WERI-Rb-1 (cell line): ENCODE measurements around the gene TSPEAR.

Experiments
- DNase-seq: peaks from one replicate; pipeline ENCODE4 v3.0.0-alpha.2; 2020
- H3K27ac ChIP-seq: fragments of 250-450 bp; sonication (Bioruptor Pico); 2 replicates; pipeline ENCODE4 v1.5.1; 2020; ENCODE audit warnings: mild to moderate bottlenecking, moderate library complexity
- H3K27me3 ChIP-seq: fragments of 250-450 bp; sonication (Bioruptor Pico); 2 replicates; pipeline ENCODE4 v1.5.1; 2021; ENCODE audit warnings: mild to moderate bottlenecking, low read depth, moderate library complexity; ENCODE audit not compliant: insufficient read depth, severe bottlenecking
- H3K36me3 ChIP-seq: fragments of 250-450 bp; sonication (Bioruptor Pico); 2 replicates; pipeline ENCODE4 v1.5.1; 2020; ENCODE audit warnings: mild to moderate bottlenecking, moderate library complexity
- H3K4me3 ChIP-seq: 2 replicates; pipeline ENCODE4 v1.5.1; 2011; ENCODE audit warnings: low read depth, mild to moderate bottlenecking, control low read depth, low read length
- H3K9me3 ChIP-seq: fragments of 250-450 bp; sonication (Bioruptor Pico); 2 replicates; pipeline ENCODE4 v1.5.1; 2021; ENCODE audit warnings: mild to moderate bottlenecking, moderate library complexity; ENCODE audit not compliant: severe bottlenecking
- TF ChIP-seq, protein P1 (sequence below): IDR thresholded peaks from 2 replicates; pipeline ENCODE4 v1.5.1; 2011; ENCODE audit warnings: low read depth, mild to moderate bottlenecking, control low read depth, inconsistent platforms, low read length

The TSPEAR gene

DNA sequence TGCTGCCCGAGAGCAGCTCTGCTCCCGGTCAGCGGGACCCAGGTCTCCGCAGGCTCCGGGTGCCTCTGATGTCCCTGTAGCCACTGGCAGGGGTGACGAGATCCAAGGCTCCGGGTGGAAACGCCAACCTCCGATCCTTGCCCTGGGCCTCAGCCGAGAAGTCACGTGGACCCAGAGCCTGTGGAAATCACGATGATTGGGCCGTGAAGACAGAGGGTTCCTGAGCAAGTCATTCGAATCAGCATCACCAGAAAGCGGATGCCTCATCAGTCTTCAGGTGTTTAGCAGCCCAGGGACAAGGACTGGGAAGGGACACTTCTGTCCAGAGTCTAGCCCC is 243.5 kb downstream of the TSPEAR start:
- Histone ChIP-seq H3K9me3 (no peaks in the 10 kb centered on the region), H3K27me3 (no peaks in the 10 kb centered on the region), H3K27ac (no peak overlapping the region), H3K36me3 (no peaks in the 10 kb centered on the region), H3K4me3 (no peak overlapping the region)
- TF ChIP-seq, protein P1, sequence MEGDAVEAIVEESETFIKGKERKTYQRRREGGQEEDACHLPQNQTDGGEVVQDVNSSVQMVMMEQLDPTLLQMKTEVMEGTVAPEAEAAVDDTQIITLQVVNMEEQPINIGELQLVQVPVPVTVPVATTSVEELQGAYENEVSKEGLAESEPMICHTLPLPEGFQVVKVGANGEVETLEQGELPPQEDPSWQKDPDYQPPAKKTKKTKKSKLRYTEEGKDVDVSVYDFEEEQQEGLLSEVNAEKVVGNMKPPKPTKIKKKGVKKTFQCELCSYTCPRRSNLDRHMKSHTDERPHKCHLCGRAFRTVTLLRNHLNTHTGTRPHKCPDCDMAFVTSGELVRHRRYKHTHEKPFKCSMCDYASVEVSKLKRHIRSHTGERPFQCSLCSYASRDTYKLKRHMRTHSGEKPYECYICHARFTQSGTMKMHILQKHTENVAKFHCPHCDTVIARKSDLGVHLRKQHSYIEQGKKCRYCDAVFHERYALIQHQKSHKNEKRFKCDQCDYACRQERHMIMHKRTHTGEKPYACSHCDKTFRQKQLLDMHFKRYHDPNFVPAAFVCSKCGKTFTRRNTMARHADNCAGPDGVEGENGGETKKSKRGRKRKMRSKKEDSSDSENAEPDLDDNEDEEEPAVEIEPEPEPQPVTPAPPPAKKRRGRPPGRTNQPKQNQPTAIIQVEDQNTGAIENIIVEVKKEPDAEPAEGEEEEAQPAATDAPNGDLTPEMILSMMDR, result no peak
- no peak for DNase-seq

DNA sequence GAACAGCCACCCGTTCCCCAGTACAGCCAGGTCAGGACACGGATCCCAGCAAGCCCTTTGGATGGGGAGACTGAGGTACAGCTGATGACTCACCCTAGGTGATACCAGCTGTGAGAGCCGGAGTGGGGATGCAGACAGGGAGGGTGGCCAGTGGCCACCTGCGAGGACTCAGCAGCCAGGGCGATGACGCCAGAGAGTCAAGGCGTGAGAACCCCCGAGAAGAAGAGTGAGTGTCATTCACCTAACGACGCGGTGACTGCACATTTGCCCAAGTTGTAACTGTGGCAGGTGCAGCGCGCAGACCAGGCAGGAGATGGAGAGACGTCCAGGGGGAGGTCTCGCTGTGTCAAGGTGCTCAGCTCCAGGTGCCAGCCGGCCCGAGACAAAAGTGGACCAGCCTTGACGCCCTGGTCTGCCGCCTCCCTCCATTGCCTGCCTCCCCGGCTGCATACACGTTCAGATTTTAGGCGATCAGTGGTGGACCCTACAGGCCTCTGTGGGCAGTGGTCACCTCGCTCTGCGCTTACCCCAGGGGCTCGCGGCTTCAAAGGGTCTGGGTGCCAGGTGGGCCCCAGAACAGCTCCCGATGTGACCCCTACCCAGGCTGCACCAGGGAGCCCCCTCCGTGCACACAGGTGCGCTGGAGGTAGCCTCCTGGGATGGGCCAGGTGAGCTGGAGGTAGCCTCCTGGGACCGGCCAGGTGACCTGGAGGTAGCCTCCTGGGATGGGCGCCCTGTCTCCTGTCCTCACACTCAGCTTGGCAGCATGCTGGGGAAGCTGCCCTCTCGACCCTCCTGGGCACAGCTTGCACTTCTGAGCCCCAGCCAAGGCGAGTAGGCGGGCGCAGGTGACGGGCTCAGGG is 244.1 kb downstream of the TSPEAR start:
- H3K27me3 ChIP-seq, result no peaks in the 10 kb centered on the region
- DNase-seq, result no peak
- TF ChIP-seq, protein P1, result no peak
- no peak overlapping the region for H3K27ac ChIP-seq
- H3K9me3 ChIP-seq, result no peaks in the 10 kb centered on the region
- H3K36me3 ChIP-seq, result no peaks in the 10 kb centered on the region
- no peak overlapping the region for H3K4me3 ChIP-seq

DNA sequence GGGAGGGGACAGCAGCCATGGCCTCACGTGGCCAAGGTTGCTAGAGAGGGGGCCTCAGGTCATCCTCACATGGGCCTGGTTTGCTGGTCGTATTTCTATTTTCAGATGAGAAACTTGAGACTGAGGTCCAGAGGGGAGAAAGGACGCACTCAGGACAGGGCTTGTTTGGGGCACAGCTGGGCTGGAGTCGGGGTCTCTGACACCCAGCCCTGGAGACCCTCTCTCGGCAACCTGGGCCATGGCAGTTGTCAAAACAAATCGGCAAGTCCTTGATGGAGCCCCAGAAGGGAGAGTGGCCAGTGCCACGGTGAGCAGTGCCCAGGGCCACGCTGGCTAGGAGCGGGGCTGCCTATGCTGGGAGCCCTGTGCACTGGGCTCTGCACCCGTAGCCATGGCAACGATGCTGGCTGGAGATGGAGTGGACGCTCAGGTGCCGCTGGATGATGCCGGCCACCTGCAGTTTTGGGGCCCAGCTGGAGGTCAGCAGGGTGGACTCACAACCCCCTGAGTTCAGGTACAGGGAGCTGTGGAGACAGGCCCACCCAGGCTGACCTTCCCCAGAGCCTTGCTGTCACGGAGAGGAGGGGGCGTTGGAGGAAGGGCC is 244.9 kb downstream of the TSPEAR start:
- Histone ChIP-seq H3K36me3 (no peaks in the 10 kb centered on the region), H3K4me3 (no peak overlapping the region), H3K9me3 (no peaks in the 10 kb centered on the region), H3K27ac (no peak overlapping the region), H3K27me3 (no peaks in the 10 kb centered on the region)
- DNase-seq, result no peak
- TF ChIP-seq, protein P1, result no peak

DNA sequence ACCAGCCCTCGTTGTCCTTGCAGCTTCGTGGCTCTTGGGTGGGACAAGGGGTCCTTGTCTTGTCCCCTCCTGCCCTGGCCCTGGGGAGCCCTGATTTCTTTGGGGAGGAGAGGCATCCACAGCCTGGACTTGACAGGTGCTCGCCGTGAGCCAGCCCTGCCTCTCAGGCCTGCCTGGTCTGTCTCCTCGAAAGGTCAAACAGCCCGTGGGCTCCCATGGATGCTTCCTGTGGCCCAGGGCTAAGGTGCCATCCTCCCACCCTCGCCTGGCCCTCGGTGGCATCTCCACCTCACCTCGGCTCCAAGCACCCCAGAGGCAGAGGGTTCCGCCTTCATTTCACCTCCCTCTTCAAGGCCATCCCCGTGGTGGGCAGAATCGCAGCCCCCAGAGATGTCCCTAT is 247.0 kb downstream of the TSPEAR start:
- H3K36me3 ChIP-seq, result no peaks in the 10 kb centered on the region
- H3K27ac ChIP-seq, result no peak overlapping the region
- H3K4me3 ChIP-seq, result no peak overlapping the region
- TF ChIP-seq, protein P1, result no peak
- H3K27me3 ChIP-seq, result no peaks in the 10 kb centered on the region
- H3K9me3 ChIP-seq, result no peaks in the 10 kb centered on the region
- DNase-seq, result no peak

DNA sequence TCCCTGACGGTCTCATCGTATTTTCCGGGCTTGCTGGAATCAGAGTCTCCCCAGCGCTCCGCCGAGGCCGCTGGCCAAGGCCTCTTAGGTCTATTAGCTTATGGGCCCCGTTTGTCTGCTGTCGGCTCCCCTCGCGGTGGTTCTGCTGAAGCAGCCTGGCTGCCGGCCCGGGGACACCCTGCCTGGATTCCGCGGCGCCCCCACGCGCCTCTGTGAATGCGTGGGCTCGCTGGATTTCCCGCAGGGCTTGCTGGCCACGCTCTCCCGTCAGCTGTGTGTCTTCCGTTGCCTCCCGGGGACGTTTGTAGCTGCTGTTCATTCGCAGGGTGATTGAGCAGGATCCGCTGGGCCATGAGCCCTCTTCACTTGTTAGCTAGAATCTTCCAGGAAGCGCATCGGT is 247.6 kb downstream of the TSPEAR start:
- TF ChIP-seq, protein P1, result no peak
- no peak for DNase-seq

More for the DNA sequence above, 247.6 kb downstream of the TSPEAR start:
- Histone ChIP-seq H3K27ac (no peak overlapping the region), H3K9me3 (no peaks in the 10 kb centered on the region), H3K36me3 (no peaks in the 10 kb centered on the region), H3K4me3 (no peak overlapping the region), H3K27me3 (no peaks in the 10 kb centered on the region)
